ENCODE data around the gene NCOA3. TPM values are rescaled to one million over a fixed set of nuclear protein-coding genes. Genes with fewer than 3 reads are reported as not detected.

NCOA3 gene
- polyA plus RNA-seq, 1 of the 3 experiments (the other 2 are of a cell fraction) = 5.8 TPM

GRCh38 chr20:47480705-47481104 lies 21.0 kb upstream of the NCOA3 start (continued):
- TF ChIP-seq USF2 (IDR thresholded peaks at IDR 0.05; ENCODE audit: borderline replicate concordance, low read depth, low read length) = no peak
- TF ChIP-seq YY1 (IDR thresholded peaks at IDR 0.05; ENCODE audit: low read depth) = no peak
- no peak for TF ChIP-seq EZH2phosphoT487 (IDR thresholded peaks at IDR 0.05; ENCODE audit: borderline replicate concordance, low read depth)

GRCh38 chr20:47481330-47482216 lies 20.1 kb upstream of the NCOA3 start:
- Histone ChIP-seq H3K79me2 (ENCODE audit: insufficient read depth) (no peaks in the 10 kb centered on the region), H3K9me3 (no peaks in the 10 kb centered on the region), H4K20me1 (ENCODE audit: insufficient read depth) (no peaks in the 10 kb centered on the region), H3F3A (replicated peaks; ENCODE audit: insufficient read depth) (no peaks in the 10 kb centered on the region), H3K9ac (no peak overlapping the region), H3K36me3 (replicated peaks in 1 of 2; ENCODE audit: control insufficient read depth in 1 of 2, insufficient read depth in 2 of 2, low read length in 1 of 2) (no peaks in the 10 kb centered on the region), H3K4me3 (ENCODE audit: low read depth in 2 of 2, low read length in 1 of 2) (no peak overlapping the region), H3K9me2 (no peaks in the 10 kb centered on the region), H3K4me2 (no peak overlapping the region), H3K27me3 (ENCODE audit: insufficient read depth) (no peaks in the 10 kb centered on the region), H3K27ac (ENCODE audit: low read depth in 2 of 2, low read length in 1 of 2) (no peak overlapping the region), H2AFZ (ENCODE audit: low read depth) (no peak overlapping the region), H3K4me1 (ENCODE audit: control insufficient read depth in 1 of 2, insufficient read depth in 2 of 2, low read depth in 1 of 2, low read length in 1 of 2) (no peaks in the 10 kb centered on the region)
- ChIA-PET CTCF (interaction anchor here (0.8 kb wide), 1 partner anchor 118 kb away, joined by 3 read pairs; no protein-coding TSS in a partner anchor), POLR2A (no interaction called here)
- DNase-seq = no peak
- WGBS (ENCODE audit: low lambda C conversion rate) = 86% methylated on average over 15 of the region's 15 CpGs
- TF ChIP-seq USF1 (IDR thresholded peaks at IDR 0.05; ENCODE audit: borderline replicate concordance, low read depth) (no peak), SMC3 (IDR thresholded peaks at IDR 0.05; ENCODE audit: low read depth, low read length) (no peak), IRF3 (IDR thresholded peaks at IDR 0.05; ENCODE audit: low read depth, low read length) (no peak), GATA2 (CRISPR knock-in tag; IDR thresholded peaks at IDR 0.05) (no peak), SIN3A (IDR thresholded peaks at IDR 0.05; ENCODE audit: borderline replicate concordance, low read depth, low read length) (no peak), PBX3 (IDR thresholded peaks at IDR 0.05) (no peak), FOSL2 (IDR thresholded peaks at IDR 0.05; ENCODE audit: borderline replicate concordance, low read depth) (no peak), NFIC (IDR thresholded peaks at IDR 0.05; ENCODE audit: borderline replicate concordance) (no peak), TCF12 (IDR thresholded peaks at IDR 0.05) (no peak), USF2 (IDR thresholded peaks at IDR 0.05; ENCODE audit: borderline replicate concordance, low read depth, low read length) (no peak), TEAD4 (IDR thresholded peaks at IDR 0.05; ENCODE audit: borderline replicate concordance, insufficient read depth) (no peak), MXI1 (IDR thresholded peaks at IDR 0.05; ENCODE audit: low read depth, low read length) (no peak), TAF1 (IDR thresholded peaks at IDR 0.05; ENCODE audit: borderline replicate concordance, low read depth, low read length) (no peak), MEF2A (IDR thresholded peaks at IDR 0.05; ENCODE audit: borderline replicate concordance, low read depth) (no peak), NRF1 (IDR thresholded peaks at IDR 0.05; ENCODE audit: low read depth, low read length) (no peak), RAD21 (IDR thresholded peaks at IDR 0.05; ENCODE audit: low read length) (no peak), RFX5 (IDR thresholded peaks at IDR 0.05; ENCODE audit: low read length) (no peak)

All from SK-N-SH (cell line).